ENCODE data around the gene DIPK1A.

GRCh38 chr1:92956254-92957029 lies 4.8 kb downstream of the DIPK1A start:
- TF ChIP-seq YY1 (IDR thresholded peaks at IDR 0.05; ENCODE audit: insufficient read depth, insufficient read length), result no peak
- TF ChIP-seq SUZ12 (IDR thresholded peaks at IDR 0.05; ENCODE audit: extremely low read depth, insufficient read depth, insufficient read length), result no peak
- TF ChIP-seq ZNF274 (IDR thresholded peaks at IDR 0.05; ENCODE audit: low read depth, low read length), result no peak
